ENCODE measurements around the gene GRIA4.

GRIA4 gene

GRCh38 chr11:106021181-106021966 is 411.5 kb downstream of the GRIA4 start:
- H3K4me3 ChIP-seq (ENCODE audit: low read depth, low read length) = peak overlapping the region; percentile 82
- TF ChIP-seq CTCF (IDR thresholded peaks at IDR 0.05; ENCODE audit: low read depth, low read length) = no peak

GRCh38 chr11:106021967-106022794 is 412.3 kb downstream of the GRIA4 start, which contains the start of gene MSANTD4:
Gene MSANTD4 (minus strand): TSS chr11:106022240. CDS start chr11:106010917, 11,323 bp downstream.
- no peaks in the 10 kb centered on the region for H3K27me3 ChIP-seq (ENCODE audit: insufficient read depth, low read depth, severe bottlenecking)
- TF ChIP-seq CTCF (IDR thresholded peaks at IDR 0.05; ENCODE audit: low read depth, low read length) = no peak
- H3K36me3 ChIP-seq = no peaks in the 10 kb centered on the region
- H3K4me3 ChIP-seq (ENCODE audit: low read depth, low read length) = peak within 1 kb of the TSS; percentile 82
- peak within 1 kb of the TSS; percentile 79 for H3K27ac ChIP-seq
- peak; percentile 99 for DNase-seq
- no peaks in the 10 kb centered on the region for H3K9me3 ChIP-seq (ENCODE audit: severe bottlenecking)

More at GRCh38 chr11:106021181-106021966, 411.5 kb downstream of the GRIA4 start:
- Histone ChIP-seq H3K27ac (peak overlapping the region; percentile 79), H3K36me3 (no peaks in the 10 kb centered on the region), H3K27me3 (ENCODE audit: insufficient read depth, low read depth, severe bottlenecking) (no peaks in the 10 kb centered on the region), H3K9me3 (ENCODE audit: severe bottlenecking) (no peaks in the 10 kb centered on the region)
- DNase-seq = no peak

- no peak for DNase-seq
- no peak for TF ChIP-seq CTCF (IDR thresholded peaks at IDR 0.05; ENCODE audit: low read depth, low read length)
- Histone ChIP-seq H3K27me3 (ENCODE audit: insufficient read depth, low read depth, severe bottlenecking) (no peaks in the 10 kb centered on the region), H3K9me3 (ENCODE audit: severe bottlenecking) (no peaks in the 10 kb centered on the region), H3K36me3 (no peaks in the 10 kb centered on the region), H3K4me3 (ENCODE audit: low read depth, low read length) (peak overlapping the region; percentile 82), H3K27ac (peak overlapping the region; percentile 65)
These were observed 413.0 kb downstream of the GRIA4 start for GRCh38 chr11:106022795-106023275.

- Histone ChIP-seq H3K9me3 (ENCODE audit: severe bottlenecking) (no peaks in the 10 kb centered on the region), H3K4me3 (ENCODE audit: low read depth, low read length) (no peak overlapping the region), H3K27ac (no peak overlapping the region), H3K27me3 (ENCODE audit: insufficient read depth, low read depth, severe bottlenecking) (no peaks in the 10 kb centered on the region), H3K36me3 (no peaks in the 10 kb centered on the region)
- DNase-seq = no peak
- TF ChIP-seq CTCF (IDR thresholded peaks at IDR 0.05; ENCODE audit: low read depth, low read length) = no peak
These were observed 420.7 kb downstream of the GRIA4 start for GRCh38 chr11:106030609-106031008.

GRCh38 chr11:106031202-106031810 is 421.4 kb downstream of the GRIA4 start:
- Histone ChIP-seq H3K27ac (no peak overlapping the region), H3K9me3 (ENCODE audit: severe bottlenecking) (no peaks in the 10 kb centered on the region)
- no peak for DNase-seq

More at GRCh38 chr11:106031202-106031810, 421.4 kb downstream of the GRIA4 start:
- Histone ChIP-seq H3K4me3 (ENCODE audit: low read depth, low read length) (no peak overlapping the region), H3K36me3 (no peaks in the 10 kb centered on the region), H3K27me3 (ENCODE audit: insufficient read depth, low read depth, severe bottlenecking) (no peaks in the 10 kb centered on the region)
- no peak for TF ChIP-seq CTCF (IDR thresholded peaks at IDR 0.05; ENCODE audit: low read depth, low read length)
